Hepatocyte (in vitro differentiated cells): ENCODE measurements around the gene LDB3. TPM values are rescaled to one million over a fixed set of nuclear protein-coding genes. Genes with fewer than 3 reads are reported as not detected.

Source experiments
- DNase-seq: peaks from one replicate; pipeline ENCODE4 v3.0.0-alpha.2; 2016; ENCODE audit warnings: low spot score
- H2AFZ ChIP-seq: fragments of 200-600 bp; sonication (generic); 2 replicates; pipeline ENCODE4 v1.6.0; 2016; ENCODE audit warnings: antibody characterized with exemption, mild to moderate bottlenecking
- H3K27ac ChIP-seq: fragments of 200-600 bp; sonication (generic); 2 replicates; pipeline ENCODE4 v1.5.1; 2016; ENCODE audit warnings: mild to moderate bottlenecking
- H3K27me3 ChIP-seq: fragments of 200-600 bp; sonication (generic); 2 replicates; pipeline ENCODE4 v1.6.1; 2016
- H3K36me3 ChIP-seq: fragments of 200-600 bp; sonication (generic); replicated peaks from 2 replicates; pipeline ENCODE4 v1.5.1; 2016; ENCODE audit warnings: low read depth; ENCODE audit not compliant: insufficient read depth
- H3K4me1 ChIP-seq: fragments of 200-600 bp; sonication (generic); 2 replicates; pipeline ENCODE4 v1.5.1; 2016; ENCODE audit warnings: mild to moderate bottlenecking, moderate library complexity; ENCODE audit not compliant: insufficient read depth
- H3K4me2 ChIP-seq: fragments of 200-600 bp; sonication (generic); 2 replicates; pipeline ENCODE4 v1.6.0; 2016
- H3K4me3 ChIP-seq: fragments of 200-600 bp; sonication (generic); 2 replicates; pipeline ENCODE4 v1.5.1; 2016; ENCODE audit warnings: mild to moderate bottlenecking
- H3K79me2 ChIP-seq: fragments of 200-600 bp; sonication (generic); 2 replicates; pipeline ENCODE4 v1.6.0; 2017; ENCODE audit warnings: mild to moderate bottlenecking
- H3K9me2 ChIP-seq: fragments of 200-600 bp; sonication (generic); replicated peaks from 2 replicates; pipeline ENCODE4 v1.6.0; 2017; ENCODE audit warnings: mild to moderate bottlenecking; ENCODE audit not compliant: insufficient read depth
- H3K9me3 ChIP-seq: fragments of 200-600 bp; sonication (generic); 2 replicates; pipeline ENCODE4 v1.5.1; 2016; ENCODE audit warnings: low read depth, mild to moderate bottlenecking
- H4K20me1 ChIP-seq: fragments of 200-600 bp; sonication (generic); 2 replicates; pipeline ENCODE4 v1.6.0; 2016; ENCODE audit warnings: mild to moderate bottlenecking; ENCODE audit not compliant: insufficient read depth, poor library complexity, severe bottlenecking
- CTCF ChIP-seq: fragments of 200-600 bp; sonication (generic); IDR thresholded peaks from 2 replicates; pipeline ENCODE4 v1.5.1; 2016; ENCODE audit warnings: antibody characterized with exemption, mild to moderate bottlenecking; ENCODE audit not compliant: poor library complexity
- EZH2 ChIP-seq: fragments of 200-600 bp; sonication (generic); IDR thresholded peaks from 2 replicates; pipeline ENCODE4 v1.6.1; 2016; ENCODE audit warnings: antibody characterized with exemption, mild to moderate bottlenecking, borderline replicate concordance
- EZH2phosphoT487 ChIP-seq: fragments of 200-600 bp; sonication (generic); IDR thresholded peaks from one replicate; pipeline ENCODE4 v1.6.1; 2018; ENCODE audit warnings: antibody characterized with exemption, mild to moderate bottlenecking, low read depth, moderate library complexity; ENCODE audit not compliant: unreplicated experiment, severe bottlenecking
- WGBS: methylation state at CpG from one replicate; pipeline ENCODE4 v1.1.6; 2016; ENCODE audit warnings: low lambda C conversion rate; ENCODE audit errors: missing lambda C conversion rate; 5-methylcytosine and 5-hydroxymethylcytosine counted together
- polyA plus RNA-seq: library from polyadenylated mRNA; unstranded; fragments of >200 nt; fragmentation: Nextera tagmentation; extraction: Ambion mirVana; gene quantifications from 2 replicates; pipeline ENCODE4 v1.2.1, GENCODE V29; 2016
- total RNA-seq: library from RNA; depleted of rRNA; stranded (reverse); fragments of >200 nt; gene quantifications from 2 replicates; pipeline ENCODE4 v1.2.3, GENCODE V29; 2014

LDB3 gene
- total and polyA plus RNA-seq, 2 experiments from 2014 or later: 0.31 TPM; not detected in 1

DNA sequence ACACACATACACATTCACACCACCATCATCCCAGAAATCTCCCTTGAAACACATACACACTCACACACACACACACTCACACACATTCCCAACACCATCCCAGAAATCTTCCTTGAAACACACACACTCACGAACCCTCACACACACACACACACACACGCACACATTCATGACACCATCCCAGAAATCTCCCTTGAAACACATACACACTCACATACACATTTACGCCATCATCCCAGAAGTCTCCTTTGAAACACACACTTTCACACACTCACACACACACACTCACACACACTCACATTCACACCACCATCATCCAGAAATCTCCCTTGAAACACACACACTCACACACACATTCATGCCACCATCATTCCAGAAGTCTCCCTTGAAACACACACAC lies 14.3 kb upstream of the LDB3 start:
- Histone ChIP-seq H3K9me2 (no peaks in the 10 kb centered on the region), H3K27ac (no peak overlapping the region), H3K79me2 (no peaks in the 10 kb centered on the region), H3K4me1 (peaks cover 6% of the 10 kb centered on the region), H3K36me3 (no peaks in the 10 kb centered on the region), H3K4me3 (no peak overlapping the region), H3K4me2 (no peak overlapping the region), H3K9me3 (no peaks in the 10 kb centered on the region), H4K20me1 (no peaks in the 10 kb centered on the region), H3K27me3 (no peaks in the 10 kb centered on the region), H2AFZ (no peak overlapping the region)
- no peak for DNase-seq
- TF ChIP-seq CTCF (no peak), EZH2phosphoT487 (no peak), EZH2 (no peak)
- 100% methylated on average over 3 of the region's 3 CpGs for WGBS

- TF ChIP-seq EZH2phosphoT487 (no peak), CTCF (no peak)
- Histone ChIP-seq H3K9me2 (no peaks in the 10 kb centered on the region), H3K4me3 (no peak within 1 kb of the TSS), H3K27me3 (no peaks in the 10 kb centered on the region), H4K20me1 (no peaks in the 10 kb centered on the region), H3K36me3 (no peaks in the 10 kb centered on the region), H3K79me2 (no peaks in the 10 kb centered on the region), H3K27ac (no peak within 1 kb of the TSS), H3K4me1 (peaks cover 1% of the 10 kb centered on the region), H3K4me2 (no peak within 1 kb of the TSS), H3K9me3 (no peaks in the 10 kb centered on the region), H2AFZ (no peak within 1 kb of the TSS)
- no peak for DNase-seq
- 91% methylated on average over 15 of the region's 17 CpGs for WGBS
Measured at GRCh38 chr10:86654411-86655172, 13.7 kb upstream of the LDB3 start, which contains the start of gene OPN4. TSS of gene OPN4 (plus strand) at chr10:86654547. CDS start at chr10:86654784, 237 bp downstream.

DNA sequence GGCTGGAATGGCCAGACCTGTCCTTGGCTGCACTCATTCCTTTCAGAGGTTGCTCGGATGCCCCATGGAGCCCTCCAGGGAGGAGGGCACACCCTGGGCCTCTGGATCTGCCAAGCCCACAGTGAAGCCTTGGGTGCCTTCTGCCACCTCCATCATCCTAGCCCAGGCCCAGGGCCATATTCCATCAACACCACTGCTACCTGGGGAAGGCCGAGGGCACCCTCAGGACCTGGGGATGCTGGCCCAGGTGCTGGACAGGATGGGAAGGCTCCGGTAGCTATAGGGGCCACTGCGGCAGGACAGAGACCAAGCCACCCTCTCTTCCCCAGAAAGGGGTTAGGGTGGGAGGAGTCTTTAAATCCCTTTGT lies 13.2 kb upstream of the LDB3 start:
- Histone ChIP-seq H4K20me1 (no peaks in the 10 kb centered on the region), H3K27ac (no peak overlapping the region), H3K79me2 (no peaks in the 10 kb centered on the region), H3K9me2 (no peaks in the 10 kb centered on the region), H3K4me2 (no peak overlapping the region), H3K36me3 (no peaks in the 10 kb centered on the region), H3K4me1 (no peaks in the 10 kb centered on the region), H3K4me3 (no peak overlapping the region), H2AFZ (no peak overlapping the region), H3K9me3 (no peaks in the 10 kb centered on the region), H3K27me3 (no peaks in the 10 kb centered on the region)
- 89% methylated on average over 4 of the region's 4 CpGs for WGBS
- DNase-seq: no peak
- no peak for TF ChIP-seq CTCF
- TF ChIP-seq EZH2phosphoT487: no peak
